ENCODE measurements around the gene ATG9B. TPM values are rescaled to one million over a fixed set of nuclear protein-coding genes. Genes with fewer than 3 reads are reported as not detected.

Gene ATG9B
- total and polyA plus RNA-seq, 2 of the 13 experiments (the other 11 are each of a cell fraction or from before 2014, with no cell fraction given): 0.24 TPM; not detected in 1

DNA sequence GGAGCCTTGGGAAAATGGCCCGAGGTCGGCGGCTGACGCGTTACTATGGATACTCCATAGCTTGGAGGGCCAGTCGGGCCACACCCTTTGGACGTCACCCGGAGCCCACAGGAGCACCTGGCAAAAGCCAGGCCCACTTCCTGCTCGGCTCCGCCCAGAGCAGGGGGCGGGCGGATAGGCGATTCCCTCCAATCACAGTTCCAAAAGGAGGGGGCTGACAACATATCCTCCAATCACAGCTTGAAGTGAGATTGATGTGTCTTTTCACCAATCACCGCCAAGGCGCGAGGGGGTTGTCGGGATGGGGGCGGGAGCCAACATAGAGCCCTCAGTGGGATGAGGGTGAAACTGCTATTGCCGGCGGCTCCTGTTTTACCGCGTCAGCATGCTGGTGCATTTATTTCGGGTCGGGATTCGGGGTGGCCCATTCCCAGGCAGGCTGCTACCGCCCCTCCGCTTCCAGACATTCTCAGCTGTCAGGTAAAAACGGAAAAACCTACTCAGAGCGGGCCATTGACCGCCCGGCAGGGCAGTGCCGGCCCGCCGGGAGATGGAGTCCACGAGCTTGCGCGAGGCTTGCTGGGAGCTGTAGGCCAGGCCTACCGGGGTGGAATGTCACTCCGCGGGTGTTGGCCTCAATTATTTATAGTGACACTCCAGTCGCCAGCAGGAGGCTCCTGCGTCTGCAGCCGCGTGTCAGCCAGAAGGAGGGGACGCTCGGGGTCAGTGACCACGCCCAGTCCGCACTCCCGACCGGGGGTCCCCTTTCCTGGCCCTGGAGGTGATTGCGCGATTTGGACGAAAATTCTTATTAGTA, 4.0 kb upstream of the ATG9B start, which contains the start of gene ABCB8 (continued):
- TF ChIP-seq, protein P1, sequence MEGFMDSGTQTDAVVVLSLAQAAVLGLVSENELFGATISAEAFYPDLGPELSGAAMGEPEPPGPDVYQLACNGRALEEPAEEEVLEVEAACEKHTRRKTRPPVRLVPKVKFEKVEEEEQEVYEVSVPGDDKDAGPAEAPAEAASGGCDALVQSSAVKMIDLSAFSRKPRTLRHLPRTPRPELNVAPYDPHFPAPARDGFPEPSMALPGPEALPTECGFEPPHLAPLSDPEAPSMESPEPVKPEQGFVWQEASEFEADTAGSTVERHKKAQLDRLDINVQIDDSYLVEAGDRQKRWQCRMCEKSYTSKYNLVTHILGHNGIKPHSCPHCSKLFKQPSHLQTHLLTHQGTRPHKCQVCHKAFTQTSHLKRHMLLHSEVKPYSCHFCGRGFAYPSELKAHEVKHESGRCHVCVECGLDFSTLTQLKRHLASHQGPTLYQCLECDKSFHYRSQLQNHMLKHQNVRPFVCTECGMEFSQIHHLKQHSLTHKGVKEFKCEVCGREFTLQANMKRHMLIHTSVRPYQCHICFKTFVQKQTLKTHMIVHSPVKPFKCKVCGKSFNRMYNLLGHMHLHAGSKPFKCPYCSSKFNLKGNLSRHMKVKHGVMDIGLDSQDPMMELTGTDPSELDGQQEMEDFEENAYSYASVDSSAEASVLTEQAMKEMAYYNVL (CRISPR knock-in tag; IDR thresholded peaks at IDR 0.05; ENCODE audit: borderline replicate concordance): 0 out of 2 replicates have a peak, but pooled peaks have one; percentile 34
- TF ChIP-seq, protein P2, sequence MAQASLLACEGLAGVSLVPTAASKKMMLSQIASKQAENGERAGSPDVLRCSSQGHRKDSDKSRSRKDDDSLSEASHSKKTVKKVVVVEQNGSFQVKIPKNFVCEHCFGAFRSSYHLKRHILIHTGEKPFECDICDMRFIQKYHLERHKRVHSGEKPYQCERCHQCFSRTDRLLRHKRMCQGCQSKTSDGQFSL (CRISPR knock-in tag; IDR thresholded peaks at IDR 0.05): no peak
- no peak for TF ChIP-seq TP53 (CRISPR knock-in tag; conservative IDR thresholded peaks at IDR 0.05)
- no peak for TF ChIP-seq ZNF329 (CRISPR knock-in tag; IDR thresholded peaks at IDR 0.05; ENCODE audit: low read depth)
- TF ChIP-seq TBX3 (IDR thresholded peaks at IDR 0.05; ENCODE audit: borderline replicate concordance): peak; percentile 24; the same call in 1 of the 2 replicates
- TF ChIP-seq SP1 (IDR thresholded peaks at IDR 0.05): no peak
- TF ChIP-seq SP1 (CRISPR knock-in tag; IDR thresholded peaks at IDR 0.05): peak; percentile 55
- TF ChIP-seq, protein P3, sequence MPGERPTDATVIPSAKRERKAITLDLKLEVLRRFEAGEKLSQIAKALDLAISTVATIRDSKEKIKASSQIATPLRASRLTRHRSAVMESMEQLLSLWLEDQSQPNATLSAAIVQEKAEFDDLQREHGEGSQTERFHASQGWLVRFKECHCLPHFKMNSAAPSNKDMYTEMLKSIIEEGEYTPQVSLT (CRISPR knock-in tag; IDR thresholded peaks at IDR 0.05; ENCODE audit: borderline replicate concordance, low read depth): no peak
- peak; percentile 81 for TF ChIP-seq RBM39 (IDR thresholded peaks at IDR 0.05; ENCODE audit: low read depth, low read length, poor library complexity, severe bottlenecking)
- TF ChIP-seq FOXA1 (IDR thresholded peaks at IDR 0.05): no peak
- TF ChIP-seq FOXA1 (CRISPR knock-in tag; IDR thresholded peaks at IDR 0.05): 0 out of 2 replicates have a peak, but pooled peaks have one; percentile 13
- TF ChIP-seq STAG1 (CRISPR knock-in tag; IDR thresholded peaks at IDR 0.05): peak; percentile 65
- no peak for TF ChIP-seq SRSF4 (IDR thresholded peaks at IDR 0.05; ENCODE audit: low read depth, low read length, poor library complexity, severe bottlenecking)
- TF ChIP-seq CREM (IDR thresholded peaks at IDR 0.05): peak; percentile 92
- no peak; the same call in 1 of the 2 replicates for TF ChIP-seq CREM (CRISPR knock-in tag; IDR thresholded peaks at IDR 0.05)
- peak; percentile 59; the same call in 1 of the 2 replicates for TF ChIP-seq PITX1 (CRISPR knock-in tag; IDR thresholded peaks at IDR 0.05)
- no peak for TF ChIP-seq SKI (IDR thresholded peaks at IDR 0.05; ENCODE audit: partially characterized antibody)
- TF ChIP-seq, protein P4, sequence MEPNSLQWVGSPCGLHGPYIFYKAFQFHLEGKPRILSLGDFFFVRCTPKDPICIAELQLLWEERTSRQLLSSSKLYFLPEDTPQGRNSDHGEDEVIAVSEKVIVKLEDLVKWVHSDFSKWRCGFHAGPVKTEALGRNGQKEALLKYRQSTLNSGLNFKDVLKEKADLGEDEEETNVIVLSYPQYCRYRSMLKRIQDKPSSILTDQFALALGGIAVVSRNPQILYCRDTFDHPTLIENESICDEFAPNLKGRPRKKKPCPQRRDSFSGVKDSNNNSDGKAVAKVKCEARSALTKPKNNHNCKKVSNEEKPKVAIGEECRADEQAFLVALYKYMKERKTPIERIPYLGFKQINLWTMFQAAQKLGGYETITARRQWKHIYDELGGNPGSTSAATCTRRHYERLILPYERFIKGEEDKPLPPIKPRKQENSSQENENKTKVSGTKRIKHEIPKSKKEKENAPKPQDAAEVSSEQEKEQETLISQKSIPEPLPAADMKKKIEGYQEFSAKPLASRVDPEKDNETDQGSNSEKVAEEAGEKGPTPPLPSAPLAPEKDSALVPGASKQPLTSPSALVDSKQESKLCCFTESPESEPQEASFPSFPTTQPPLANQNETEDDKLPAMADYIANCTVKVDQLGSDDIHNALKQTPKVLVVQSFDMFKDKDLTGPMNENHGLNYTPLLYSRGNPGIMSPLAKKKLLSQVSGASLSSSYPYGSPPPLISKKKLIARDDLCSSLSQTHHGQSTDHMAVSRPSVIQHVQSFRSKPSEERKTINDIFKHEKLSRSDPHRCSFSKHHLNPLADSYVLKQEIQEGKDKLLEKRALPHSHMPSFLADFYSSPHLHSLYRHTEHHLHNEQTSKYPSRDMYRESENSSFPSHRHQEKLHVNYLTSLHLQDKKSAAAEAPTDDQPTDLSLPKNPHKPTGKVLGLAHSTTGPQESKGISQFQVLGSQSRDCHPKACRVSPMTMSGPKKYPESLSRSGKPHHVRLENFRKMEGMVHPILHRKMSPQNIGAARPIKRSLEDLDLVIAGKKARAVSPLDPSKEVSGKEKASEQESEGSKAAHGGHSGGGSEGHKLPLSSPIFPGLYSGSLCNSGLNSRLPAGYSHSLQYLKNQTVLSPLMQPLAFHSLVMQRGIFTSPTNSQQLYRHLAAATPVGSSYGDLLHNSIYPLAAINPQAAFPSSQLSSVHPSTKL (CRISPR knock-in tag; IDR thresholded peaks at IDR 0.05): no peak; the same call in 1 of the 2 replicates
- peak; percentile 70 for TF ChIP-seq TGIF2 (CRISPR knock-in tag; IDR thresholded peaks at IDR 0.05)
- TF ChIP-seq, protein P5, sequence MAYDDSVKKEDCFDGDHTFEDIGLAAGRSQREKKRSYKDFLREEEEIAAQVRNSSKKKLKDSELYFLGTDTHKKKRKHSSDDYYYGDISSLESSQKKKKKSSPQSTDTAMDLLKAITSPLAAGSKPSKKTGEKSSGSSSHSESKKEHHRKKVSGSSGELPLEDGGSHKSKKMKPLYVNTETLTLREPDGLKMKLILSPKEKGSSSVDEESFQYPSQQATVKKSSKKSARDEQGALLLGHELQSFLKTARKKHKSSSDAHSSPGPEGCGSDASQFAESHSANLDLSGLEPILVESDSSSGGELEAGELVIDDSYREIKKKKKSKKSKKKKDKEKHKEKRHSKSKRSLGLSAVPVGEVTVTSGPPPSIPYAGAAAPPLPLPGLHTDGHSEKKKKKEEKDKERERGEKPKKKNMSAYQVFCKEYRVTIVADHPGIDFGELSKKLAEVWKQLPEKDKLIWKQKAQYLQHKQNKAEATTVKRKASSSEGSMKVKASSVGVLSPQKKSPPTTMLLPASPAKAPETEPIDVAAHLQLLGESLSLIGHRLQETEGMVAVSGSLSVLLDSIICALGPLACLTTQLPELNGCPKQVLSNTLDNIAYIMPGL (CRISPR knock-in tag; IDR thresholded peaks at IDR 0.05; ENCODE audit: borderline replicate concordance in 1 of 2, low read depth in 1 of 2): peak in 1 of 2 experiments; percentile 76; a peak in 1 of 4 replicates
